Stomach (tissue), 4 donors: ENCODE measurements around the gene PGC.

Experiments used
- EP300 ChIP-seq: sonication (generic); formaldehyde crosslinking; IDR thresholded peaks from one replicate; pipeline ENCODE4 v1.6.1; 2017; ENCODE audit warnings: antibody characterized with exemption
- POLR2A ChIP-seq, 4 donors: fragments of 450-650 bp; IDR thresholded peaks; one replicate each; pipeline ENCODE4 v1.6.1; 2016; ENCODE audit warnings: antibody characterized with exemption in 4 of 4, control low read depth in 2 of 4, mild to moderate bottlenecking in 1 of 4, moderate library complexity in 1 of 4
- POLR2AphosphoS5 ChIP-seq, 3 donors: sonication (generic); formaldehyde crosslinking; IDR thresholded peaks; one replicate each; pipeline ENCODE4 v1.6.1; 2016; ENCODE audit warnings: antibody characterized with exemption in 3 of 3
- TF ChIP-seq, protein P1 (sequence below), 7 experiments: fragments of 450-650 bp in 4 of 7; fragments of 200-600 bp in 3 of 7; sonication (generic) in 3 of 7; IDR thresholded peaks; one replicate each; pipeline ENCODE4 v1.5.1; 2016 to 2019; ENCODE audit warnings: antibody characterized with exemption in 7 of 7, control low read depth in 2 of 7, mild to moderate bottlenecking in 1 of 7

DNA sequence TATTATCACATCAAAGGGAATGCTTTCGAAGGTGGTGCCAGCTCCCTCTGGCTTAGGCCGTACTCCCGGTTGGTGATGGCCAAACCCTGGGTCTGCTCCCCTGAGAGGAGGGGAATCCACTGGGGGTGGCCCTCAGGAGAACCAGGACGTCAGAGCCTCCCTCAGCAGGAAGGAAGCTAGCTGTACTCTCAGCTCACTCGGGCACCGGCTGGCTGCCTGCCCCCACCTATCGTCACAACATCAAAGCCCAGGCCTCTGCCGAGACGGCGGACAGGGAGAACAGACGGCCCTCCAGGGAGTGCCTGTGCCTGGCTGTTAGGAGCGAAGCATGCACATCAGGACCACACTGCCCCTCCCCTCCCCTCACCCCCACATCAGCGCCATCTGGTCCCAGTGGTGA is 9.2 kb upstream of the PGC start:
- TF ChIP-seq, protein P1, sequence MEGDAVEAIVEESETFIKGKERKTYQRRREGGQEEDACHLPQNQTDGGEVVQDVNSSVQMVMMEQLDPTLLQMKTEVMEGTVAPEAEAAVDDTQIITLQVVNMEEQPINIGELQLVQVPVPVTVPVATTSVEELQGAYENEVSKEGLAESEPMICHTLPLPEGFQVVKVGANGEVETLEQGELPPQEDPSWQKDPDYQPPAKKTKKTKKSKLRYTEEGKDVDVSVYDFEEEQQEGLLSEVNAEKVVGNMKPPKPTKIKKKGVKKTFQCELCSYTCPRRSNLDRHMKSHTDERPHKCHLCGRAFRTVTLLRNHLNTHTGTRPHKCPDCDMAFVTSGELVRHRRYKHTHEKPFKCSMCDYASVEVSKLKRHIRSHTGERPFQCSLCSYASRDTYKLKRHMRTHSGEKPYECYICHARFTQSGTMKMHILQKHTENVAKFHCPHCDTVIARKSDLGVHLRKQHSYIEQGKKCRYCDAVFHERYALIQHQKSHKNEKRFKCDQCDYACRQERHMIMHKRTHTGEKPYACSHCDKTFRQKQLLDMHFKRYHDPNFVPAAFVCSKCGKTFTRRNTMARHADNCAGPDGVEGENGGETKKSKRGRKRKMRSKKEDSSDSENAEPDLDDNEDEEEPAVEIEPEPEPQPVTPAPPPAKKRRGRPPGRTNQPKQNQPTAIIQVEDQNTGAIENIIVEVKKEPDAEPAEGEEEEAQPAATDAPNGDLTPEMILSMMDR (IDR thresholded peaks at IDR 0.05): no peak
- TF ChIP-seq POLR2A (IDR thresholded peaks at IDR 0.05) (no peak), POLR2AphosphoS5 (IDR thresholded peaks at IDR 0.05) (no peak), EP300 (no peak)
